Epithelial cell of esophagus (primary cell): ENCODE results near the gene FCN1.

Experiments used
- DNase-seq: peaks from one replicate; pipeline ENCODE4 v3.0.0; 2010; ENCODE audit warnings: low read depth
- H3K4me3 ChIP-seq: 2 replicates; pipeline ENCODE4 v1.5.1; 2011; ENCODE audit warnings: mild to moderate bottlenecking, low read length, control low read depth
- TF ChIP-seq, protein P1 (sequence below): IDR thresholded peaks from 2 replicates; pipeline ENCODE4 v1.5.1; 2011; ENCODE audit warnings: low read depth, mild to moderate bottlenecking, low read length, control low read depth, inconsistent platforms; ENCODE audit not compliant: insufficient read depth; ENCODE audit errors: missing control alignments

Gene FCN1

DNA sequence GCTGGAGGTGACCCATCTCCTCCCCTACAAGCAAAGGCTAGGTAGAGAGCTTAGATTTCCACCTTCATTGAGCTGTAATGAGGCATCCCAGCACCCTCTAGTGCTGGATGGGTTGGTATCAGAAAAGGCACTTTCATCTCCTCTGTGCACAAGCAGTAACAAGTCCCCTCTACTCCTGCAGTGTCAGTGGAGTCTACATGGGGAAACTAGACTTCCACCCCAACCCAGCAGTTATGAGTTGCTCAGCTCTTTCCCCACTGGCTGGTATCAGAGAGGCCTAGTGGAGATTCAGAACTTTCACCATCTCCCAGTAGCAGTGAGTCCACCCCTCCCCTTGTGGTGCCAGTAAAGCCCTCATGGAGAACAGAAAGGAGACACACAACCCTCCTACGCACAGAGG is 17.9 kb downstream of the FCN1 start:
- DNase-seq, result no peak
- TF ChIP-seq, protein P1, sequence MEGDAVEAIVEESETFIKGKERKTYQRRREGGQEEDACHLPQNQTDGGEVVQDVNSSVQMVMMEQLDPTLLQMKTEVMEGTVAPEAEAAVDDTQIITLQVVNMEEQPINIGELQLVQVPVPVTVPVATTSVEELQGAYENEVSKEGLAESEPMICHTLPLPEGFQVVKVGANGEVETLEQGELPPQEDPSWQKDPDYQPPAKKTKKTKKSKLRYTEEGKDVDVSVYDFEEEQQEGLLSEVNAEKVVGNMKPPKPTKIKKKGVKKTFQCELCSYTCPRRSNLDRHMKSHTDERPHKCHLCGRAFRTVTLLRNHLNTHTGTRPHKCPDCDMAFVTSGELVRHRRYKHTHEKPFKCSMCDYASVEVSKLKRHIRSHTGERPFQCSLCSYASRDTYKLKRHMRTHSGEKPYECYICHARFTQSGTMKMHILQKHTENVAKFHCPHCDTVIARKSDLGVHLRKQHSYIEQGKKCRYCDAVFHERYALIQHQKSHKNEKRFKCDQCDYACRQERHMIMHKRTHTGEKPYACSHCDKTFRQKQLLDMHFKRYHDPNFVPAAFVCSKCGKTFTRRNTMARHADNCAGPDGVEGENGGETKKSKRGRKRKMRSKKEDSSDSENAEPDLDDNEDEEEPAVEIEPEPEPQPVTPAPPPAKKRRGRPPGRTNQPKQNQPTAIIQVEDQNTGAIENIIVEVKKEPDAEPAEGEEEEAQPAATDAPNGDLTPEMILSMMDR, result no peak
- no peak overlapping the region for H3K4me3 ChIP-seq

- no peak overlapping the region for H3K4me3 ChIP-seq
- TF ChIP-seq, protein P1, result no peak
- DNase-seq, result no peak
Measured at GRCh38 chr9:134899168-134899567, 18.5 kb downstream of the FCN1 start.

DNA sequence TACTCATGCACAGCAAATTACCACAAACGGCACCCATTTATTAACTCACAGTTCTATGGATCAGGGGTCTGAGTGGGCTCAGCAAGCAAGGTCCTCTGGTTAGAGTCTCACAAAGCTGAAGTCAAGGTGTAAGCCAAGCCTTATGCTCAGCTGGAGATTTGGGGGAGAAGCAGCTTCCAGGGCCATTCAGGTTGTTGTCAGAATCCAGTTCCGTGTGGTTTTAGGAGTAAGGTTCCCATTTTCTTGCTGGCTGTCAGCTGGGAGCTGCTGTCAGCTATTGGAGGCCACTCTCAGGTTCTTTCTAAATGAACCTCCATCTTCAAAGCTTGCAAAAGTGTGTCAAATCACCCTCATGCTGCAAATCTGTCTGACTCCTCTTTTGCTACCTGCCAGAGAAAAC is 19.4 kb downstream of the FCN1 start:
- DNase-seq, result no peak
- TF ChIP-seq, protein P1, result no peak
- no peak overlapping the region for H3K4me3 ChIP-seq

GRCh38 chr9:134897584-134898170 is 20.0 kb downstream of the FCN1 start:
- H3K4me3 ChIP-seq, result no peak overlapping the region
- TF ChIP-seq, protein P1, result no peak
- no peak for DNase-seq

- DNase-seq, result no peak
- H3K4me3 ChIP-seq, result no peak overlapping the region
- TF ChIP-seq, protein P1, result no peak
Measured at GRCh38 chr9:134896834-134897583, 20.7 kb downstream of the FCN1 start.

DNA sequence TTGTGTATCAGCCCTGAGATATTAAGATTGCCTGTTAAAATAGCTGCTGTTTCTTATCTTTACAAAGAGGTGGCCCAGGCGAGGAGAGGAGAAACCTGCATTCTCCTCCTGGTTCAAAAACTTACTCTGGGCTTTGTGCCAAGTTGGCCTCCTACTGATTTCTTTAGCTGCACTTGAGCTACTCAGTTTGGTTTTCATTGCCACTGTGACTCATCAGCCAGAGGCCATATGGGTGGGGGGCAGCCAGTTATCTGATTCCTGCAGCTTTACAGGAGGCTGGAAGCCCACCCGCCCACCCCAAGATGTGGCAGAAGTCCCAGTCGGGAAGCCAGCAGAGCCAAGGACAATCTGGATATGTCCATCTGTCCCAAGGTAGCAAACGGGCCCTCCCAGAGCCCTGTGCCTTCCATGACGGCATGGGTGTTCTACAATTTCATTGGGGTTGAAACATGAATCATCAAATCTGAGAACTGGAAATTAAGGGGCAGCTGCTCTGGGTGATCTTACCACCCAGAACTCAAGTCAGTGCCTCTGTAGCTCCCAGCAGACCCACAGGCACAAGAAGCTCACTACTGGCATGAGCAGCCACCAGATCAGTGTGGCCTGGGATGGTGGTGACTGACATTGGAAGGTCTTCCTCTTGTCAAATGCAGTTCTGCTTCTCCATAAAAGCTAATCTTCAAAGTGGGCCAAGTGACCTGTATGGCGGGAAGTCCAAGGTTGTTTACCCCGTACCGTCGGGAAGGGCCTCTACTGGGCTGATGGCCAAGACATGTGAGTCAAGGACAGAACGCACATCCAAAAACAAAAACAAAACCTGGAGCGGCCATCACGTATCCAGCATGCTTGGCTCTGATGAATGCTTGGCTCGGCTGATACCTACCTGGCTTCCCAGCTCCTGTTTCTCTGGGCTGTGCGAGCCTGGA is 21.5 kb downstream of the FCN1 start:
- H3K4me3 ChIP-seq, result no peak overlapping the region
- DNase-seq, result no peak
- TF ChIP-seq, protein P1, result no peak
